ENCODE measurements around the gene SEMA3E.

SEMA3E gene

DNA sequence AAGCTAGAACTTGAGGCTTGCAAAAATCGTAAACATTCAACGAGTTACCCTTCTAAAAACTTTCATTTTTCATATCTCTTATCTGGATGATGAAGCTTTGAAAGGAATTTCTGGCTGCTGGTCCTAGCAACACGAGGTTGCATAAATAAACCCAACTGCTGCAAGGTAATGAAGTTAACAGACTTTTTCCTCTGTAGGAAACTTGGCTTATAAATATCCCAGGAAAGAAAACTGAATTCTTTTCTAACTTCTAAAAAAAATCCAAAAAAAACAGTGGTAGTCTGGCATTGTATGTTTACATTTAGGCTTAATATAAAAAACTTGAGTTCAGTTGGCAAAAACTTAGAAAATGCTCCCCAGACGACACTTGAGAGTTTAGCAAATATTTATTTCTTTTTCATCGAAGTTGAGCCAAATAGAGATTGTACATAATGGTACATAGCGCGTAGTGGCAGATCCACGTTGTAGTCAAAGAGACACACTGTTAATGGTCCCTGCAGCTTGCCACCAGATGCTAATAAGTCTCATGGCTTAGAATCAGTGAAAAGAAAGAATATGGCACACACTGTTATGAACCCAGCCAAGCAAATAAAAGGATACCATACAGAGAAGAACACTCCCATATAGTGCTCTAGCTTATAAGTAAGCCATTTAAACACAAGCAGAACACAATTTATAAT, 285.9 kb downstream of the SEMA3E start:
- DNase-seq = no peak

DNA sequence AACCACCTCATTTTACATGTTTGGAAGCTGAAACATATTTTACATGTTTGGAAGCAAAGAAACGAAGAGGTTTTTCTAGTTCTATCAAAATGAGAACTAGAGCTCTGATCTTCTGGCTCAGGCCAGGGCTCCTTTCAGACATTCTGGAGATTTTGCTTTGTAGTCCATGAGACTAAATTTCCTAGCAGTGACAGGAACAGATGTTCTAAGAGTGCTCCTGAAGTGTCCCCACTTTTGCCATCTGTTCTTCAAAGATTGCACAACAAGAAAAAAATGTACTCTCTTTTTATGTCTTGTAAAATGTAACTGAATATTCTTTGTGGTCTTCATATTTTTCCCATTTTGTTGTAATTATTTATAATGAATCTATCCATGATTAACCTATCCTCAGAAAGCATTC, 289.8 kb downstream of the SEMA3E start:
- DNase-seq = no peak

DNA sequence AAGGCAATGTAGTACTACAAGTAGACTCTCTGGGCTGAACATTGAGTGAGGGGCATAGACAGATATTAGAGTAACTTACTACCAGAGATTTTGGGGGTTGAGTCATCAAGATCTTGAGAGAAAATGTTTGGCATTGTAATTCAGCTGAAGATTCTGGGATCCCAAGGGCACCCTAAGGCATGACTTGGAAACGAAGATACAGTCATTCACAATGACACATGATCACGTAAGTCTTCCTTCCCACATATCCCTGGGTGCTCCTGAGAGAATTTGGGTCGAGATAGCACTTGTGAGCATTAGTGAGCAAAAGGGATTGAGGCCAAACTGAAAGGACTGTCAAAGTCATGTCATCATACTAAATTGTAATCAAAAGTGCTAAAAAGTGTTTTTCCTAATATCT, 293.8 kb downstream of the SEMA3E start:
- DNase-seq = no peak

DNA sequence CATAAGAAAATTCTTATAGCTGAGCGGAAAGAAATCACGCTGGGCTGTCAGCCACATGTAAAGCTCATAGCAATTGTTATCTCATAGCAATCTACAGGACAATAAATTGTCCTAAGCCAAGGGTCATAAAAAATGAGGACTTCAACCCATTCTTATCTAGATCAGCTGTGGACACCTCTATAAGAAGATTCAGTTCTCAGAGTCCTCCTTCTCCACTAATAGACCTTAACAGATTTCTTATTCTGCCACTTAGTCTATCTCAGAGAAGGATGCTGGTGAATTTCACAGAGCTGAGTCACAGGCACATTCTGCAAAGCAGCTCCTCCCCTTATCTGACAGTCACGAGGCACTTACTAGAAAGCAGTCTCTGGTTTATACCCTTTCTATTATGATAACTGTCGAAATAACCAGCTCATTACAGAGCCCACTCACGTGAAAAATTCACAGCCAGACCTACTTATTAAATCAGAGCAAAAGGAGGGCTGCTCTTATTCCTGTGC, 300.9 kb downstream of the SEMA3E start:
- peak in 5 of 56 donors; percentile 2 to 19 (median 6) for DNase-seq

- no peak for DNase-seq
These were observed 309.0 kb downstream of the SEMA3E start for GRCh38 chr7:83339907-83340306.

- DNase-seq = no peak
These were observed 310.5 kb downstream of the SEMA3E start for GRCh38 chr7:83338277-83338950.

DNA sequence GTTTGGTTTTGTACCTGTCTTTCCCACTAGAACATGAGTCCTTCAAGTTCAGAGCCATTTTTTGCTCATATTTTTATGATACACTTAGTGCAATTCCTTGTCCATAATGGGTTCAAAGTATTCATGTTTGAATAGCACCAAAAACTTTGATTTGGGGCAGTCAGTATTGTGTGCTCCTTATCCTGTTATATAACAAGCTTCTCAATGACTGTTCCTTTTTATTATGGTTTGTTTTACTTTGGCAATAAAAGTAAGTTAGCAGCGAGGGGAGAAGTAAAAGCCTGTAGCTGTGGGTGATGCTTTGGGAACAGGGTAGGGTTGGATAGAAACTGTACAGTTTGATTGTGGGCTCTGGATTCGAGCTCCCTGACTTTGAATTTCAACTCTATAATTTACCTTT, 311.9 kb downstream of the SEMA3E start:
- no peak for DNase-seq

- no peak for DNase-seq
These were observed 322.7 kb downstream of the SEMA3E start for GRCh38 chr7:83326223-83326622.

DNA sequence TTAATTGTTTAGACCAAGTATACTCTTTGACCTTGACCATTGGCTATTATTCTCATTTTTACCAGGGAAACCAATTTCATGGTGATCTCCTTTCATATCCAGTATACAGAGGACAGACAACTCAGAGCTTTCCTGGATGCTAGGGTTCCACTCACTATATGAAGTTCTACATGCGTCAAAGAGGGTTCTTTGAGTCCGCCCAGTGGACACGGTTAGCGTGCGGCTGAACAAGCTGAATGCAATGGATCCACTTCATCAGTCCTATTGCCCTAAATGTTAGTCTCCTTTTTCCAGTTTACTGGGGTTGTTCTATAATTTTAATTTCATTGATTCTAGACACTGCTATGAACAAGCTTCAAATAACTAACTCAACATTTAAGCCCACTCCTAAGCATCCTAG, 323.9 kb downstream of the SEMA3E start:
- no peak for DNase-seq

DNA sequence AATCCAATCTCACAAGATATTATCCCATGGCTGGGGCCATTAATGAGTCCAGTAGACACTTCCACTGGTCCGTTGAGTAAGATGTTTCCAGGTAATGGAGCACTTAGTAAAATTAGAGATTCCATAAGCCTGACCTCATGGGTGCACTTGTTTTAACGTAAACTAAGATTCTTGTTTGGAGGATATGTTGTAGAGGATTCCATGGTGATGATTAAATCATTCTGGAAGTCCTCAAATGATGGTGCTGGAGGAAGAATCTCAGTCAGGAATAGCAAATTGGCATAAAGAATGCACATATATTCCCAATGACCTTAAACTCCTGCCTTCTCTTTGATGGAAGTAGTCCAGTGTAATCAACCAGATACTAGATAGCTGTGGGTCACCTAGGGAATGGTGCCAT, 324.3 kb downstream of the SEMA3E start:
- DNase-seq = no peak

GRCh38 chr7:83321011-83321410, 327.9 kb downstream of the SEMA3E start:
- no peak for DNase-seq

- no peak for DNase-seq
These were observed 335.0 kb downstream of the SEMA3E start for GRCh38 chr7:83313931-83314330.

Data from amygdala (tissue), 56 donors.